HepG2 (cell line): ENCODE measurements around the gene COLQ. TPM values are rescaled to one million over a fixed set of nuclear protein-coding genes. Genes with fewer than 3 reads are reported as not detected.

Experiments
- ATAC-seq: fragments of 200-7000 bp; cut with Tn5 transposase; 3 replicates; pipeline ENCODE4 v1.9.1; 2020; ENCODE audit warnings: mild to moderate bottlenecking, moderate library complexity
- BruUV-seq: library from RNA; stranded (reverse); fragments of 400-500 nt; replicated peaks from 2 replicates; lab custom pipeline; 2021; lab: Mats Ljungman, UMichigan
- CTCF ChIA-PET: fragments of 300-600 bp; formaldehyde crosslinking; extraction: SDS; loops from one replicate; lab custom pipeline; 2021; ENCODE audit warnings: low total read pairs, inconsistent platforms, low intra/inter-chr PET ratio; lab: Yijun Ruan, JAX
- POLR2A ChIA-PET: fragments of 350-600 bp; sonication (Branson Sonifier 250); formaldehyde crosslinking; loops from one replicate; lab custom pipeline; 2020; ENCODE audit warnings: antibody characterized with exemption, inconsistent platforms; lab: Yijun Ruan, JAX
- DNase-seq: peaks from one replicate; pipeline ENCODE4 v3.0.0-alpha.2; 2015; ENCODE audit warnings: low spot score
- FAIRE-seq: peaks from 3 replicates; lab custom pipeline; 2011; peaks lifted over from hg19 to GRCh38; lab: Jason Lieb, UNC
- H2AFZ ChIP-seq: one replicate; pipeline ENCODE4 v1.6.1; 2011; ENCODE audit warnings: low read length, inconsistent platforms
- H3K27ac ChIP-seq: fragments of 300-600 bp; 3 replicates; pipeline ENCODE4 v1.8.0; 2011; ENCODE audit warnings: mixed run types, mild to moderate bottlenecking, mixed read lengths, low read length, inconsistent platforms; ENCODE audit not compliant: insufficient read depth; ENCODE audit errors: extremely low read length
- H3K27me3 ChIP-seq, 2 experiments: fragments of 200-600 bp in 1 of 2; 2 replicates in 1 of 2; 3 replicates in 1 of 2; pipeline versions ENCODE4 v1.6.0 to v1.8.0; 2011; ENCODE audit warnings: low read length in 2 of 2, mild to moderate bottlenecking in 2 of 2, moderate library complexity in 2 of 2, inconsistent platforms in 1 of 2; ENCODE audit not compliant: insufficient read depth in 2 of 2, control insufficient read depth in 1 of 2
- H3K36me3 ChIP-seq, 2 experiments: fragments of 200-600 bp in 1 of 2; replicated peaks in 1 of 2; 2 replicates in 1 of 2; 3 replicates in 1 of 2; pipeline versions ENCODE4 v1.5.1 to v1.8.0; 2011; ENCODE audit warnings: low read length in 2 of 2, inconsistent platforms in 1 of 2; ENCODE audit not compliant: insufficient read depth in 2 of 2, control insufficient read depth in 1 of 2
- H3K4me1 ChIP-seq: 2 replicates; pipeline ENCODE4 v1.5.1; 2012; ENCODE audit warnings: low read length, inconsistent platforms; ENCODE audit not compliant: insufficient read depth
- H3K4me2 ChIP-seq: 2 replicates; pipeline ENCODE4 v1.6.0; 2011; ENCODE audit warnings: low read depth, low read length, inconsistent platforms
- H3K4me3 ChIP-seq, 3 experiments: fragments of 200-600 bp in 1 of 3; sonication (generic), shearing (Covaris generic) in 1 of 3; replicated peaks in 1 of 3; 2 replicates each; pipeline ENCODE4 v1.5.1; 2011 to 2016; ENCODE audit warnings: low read length in 3 of 3, inconsistent platforms in 2 of 3, low read depth in 2 of 3, mild to moderate bottlenecking in 2 of 3, control low read depth in 1 of 3, mixed read lengths in 1 of 3; ENCODE audit not compliant: insufficient read depth in 1 of 3
- H3K79me2 ChIP-seq: one replicate; pipeline ENCODE4 v1.6.1; 2011; ENCODE audit warnings: low read length, inconsistent platforms; ENCODE audit not compliant: insufficient read depth
- H3K9ac ChIP-seq: 2 replicates; pipeline ENCODE4 v1.6.0; 2011; ENCODE audit warnings: mild to moderate bottlenecking, low read depth, low read length, inconsistent platforms; ENCODE audit not compliant: insufficient read depth
- H3K9me3 ChIP-seq: 2 replicates; pipeline ENCODE4 v1.5.1; 2012; ENCODE audit warnings: mild to moderate bottlenecking, low read length
- H4K20me1 ChIP-seq: 2 replicates; pipeline ENCODE4 v1.6.0; 2011; ENCODE audit warnings: inconsistent platforms, mild to moderate bottlenecking, low read length, moderate library complexity; ENCODE audit not compliant: insufficient read depth
- PHF8 ChIP-seq: sonication (generic); formaldehyde crosslinking; IDR thresholded peaks from 2 replicates; pipeline ENCODE4 v1.5.0; 2020; ENCODE audit warnings: missing genetic modification reagents
- RFX5 ChIP-seq: IDR thresholded peaks from 2 replicates; pipeline ENCODE4 v1.6.1; 2011; ENCODE audit warnings: low read depth, low read length, improper control_type of control experiment
- ZFYVE20 ChIP-seq: sonication (generic); formaldehyde crosslinking; IDR thresholded peaks from 2 replicates; pipeline ENCODE4 v1.8.0; 2023; ENCODE audit warnings: low read depth, mild to moderate bottlenecking, moderate library complexity, missing genetic modification reagents, borderline replicate concordance
- ZNF121 ChIP-seq: sonication (generic); formaldehyde crosslinking; IDR thresholded peaks from 2 replicates; pipeline ENCODE4 v1.5.0; 2020; ENCODE audit warnings: mild to moderate bottlenecking, missing genetic modification reagents
- WGBS: methylation state at CpG from one replicate; pipeline ENCODE4 v1.1.6; 2017; ENCODE audit warnings: low lambda C conversion rate; 5-methylcytosine and 5-hydroxymethylcytosine counted together
- in situ Hi-C: cut with HindIII; loops from 2 replicates; pipeline ENCODE4 v1.10.0; 2017; ENCODE audit warnings: low pct_unique_long_range_greater_than_20kb; ENCODE audit not compliant: extremely low pct_ligation_motif_present
- intact Hi-C: fragments of 100-400 bp; cut with micrococcal nuclease; formaldehyde crosslinking; loops from one replicate; pipeline ENCODE4 v1.10.0; 2022; ENCODE audit not compliant: unreplicated experiment
- polyA plus RNA-seq, 8 experiments: library from polyadenylated mRNA; depleted of rRNA in 3 of 8; stranded (reverse) in 7 of 8; unstranded in 1 of 8; fragments of >200 nt; fragmentation: Illumina TruSeq in 4 of 8; extraction: Trizol in 4 of 8; gene quantifications; 2 replicates each; pipeline versions ENCODE4 v1.2.1 to v1.2.3, GENCODE V29; 2011 to 2016; ENCODE audit warnings: low read depth in 4 of 8, missing spikeins in 1 of 8, mixed read lengths in 1 of 8; ENCODE audit not compliant: insufficient read depth in 1 of 8
- total RNA-seq, 5 experiments: library from RNA; depleted of rRNA; stranded (reverse); fragments of >200 nt; fragmentation: Illumina TruSeq; extraction: Trizol; gene quantifications; 2 replicates each; pipeline ENCODE4 v1.2.3, GENCODE V29; 2016; ENCODE audit warnings: low read depth in 1 of 5

Gene COLQ
- total and polyA plus RNA-seq, 2 of the 13 experiments (the other 11 are each of a cell fraction or from before 2014, with no cell fraction given) = 0.31 to 0.46 TPM

DNA sequence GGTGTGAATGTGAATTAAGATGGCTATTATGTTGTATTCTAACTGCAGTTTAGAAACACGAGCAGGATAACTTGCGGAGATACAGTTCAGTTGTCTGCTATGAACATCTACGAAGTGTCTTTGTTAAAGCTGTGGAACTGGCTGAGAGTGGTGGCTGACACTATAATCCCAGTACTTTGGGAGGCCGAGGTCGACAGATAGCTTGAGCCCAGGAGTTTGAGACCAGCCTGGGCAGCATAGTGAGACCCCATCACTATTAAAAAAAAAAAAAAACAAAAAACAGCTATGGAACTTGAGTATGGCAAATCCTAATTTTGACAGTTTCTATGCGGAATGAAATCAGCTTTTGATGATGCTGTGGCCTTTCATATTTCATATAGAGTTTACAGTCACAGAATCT, 92.4 kb downstream of the COLQ start:
- Histone ChIP-seq H3K36me3 (peaks cover 5 to 33% of the 10 kb centered on the region in 2 experiments), H2AFZ (no peak overlapping the region), H3K79me2 (peaks cover 68% of the 10 kb centered on the region), H3K4me3 (peak overlapping the region; percentile 91 to 99 (median 97); a peak in 5 of 6 replicates), H3K4me2 (peak overlapping the region; percentile 92), H3K4me1 (peaks cover 37% of the 10 kb centered on the region), H4K20me1 (peaks cover 4% of the 10 kb centered on the region; the same call in 1 of the 2 replicates), H3K27me3 (peaks cover 0 to 5% of the 10 kb centered on the region in 2 experiments; a peak in 1 of 5 replicates), H3K9me3 (no peaks in the 10 kb centered on the region), H3K9ac (peak overlapping the region; percentile 93; the same call in 1 of the 2 replicates), H3K27ac (no peak overlapping the region)
- BruUV-seq = no TSS peak
- in situ Hi-C loops (loop anchor here (5.0 kb wide), 1 partner anchor 128 kb away; no protein-coding TSS in a partner anchor), intact Hi-C loops (no loop called here)
- no peak for ATAC-seq
- POLR2A ChIA-PET = no interaction called here
- no peak for FAIRE-seq
- WGBS = 75% methylated on average over 6 of the region's 6 CpGs
- TF ChIP-seq PHF8 (CRISPR knock-in tag) (no peak), ZNF121 (CRISPR knock-in tag) (peak; percentile 90)
- no peak for DNase-seq
- CTCF ChIA-PET = no interaction called here

DNA sequence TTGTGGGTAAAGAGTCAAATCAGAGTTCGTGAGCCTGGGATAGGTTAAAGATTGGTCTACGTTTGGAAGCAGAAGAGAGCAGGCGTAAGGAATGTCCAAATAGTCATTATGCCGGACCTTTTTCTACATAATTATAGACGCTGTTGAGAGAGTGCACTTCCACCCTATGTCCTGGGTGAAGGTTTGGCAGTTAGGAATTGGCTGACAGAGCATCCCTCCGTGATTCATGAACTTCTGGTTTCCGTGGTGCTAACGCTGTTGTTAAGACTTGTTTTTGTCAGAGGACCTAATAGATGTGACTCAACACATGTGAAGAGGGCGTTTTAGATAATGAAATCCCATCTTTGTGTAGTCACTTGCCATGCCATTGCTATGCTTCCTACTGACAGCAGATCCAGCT, 93.0 kb downstream of the COLQ start:
- intact Hi-C loops = no loop called here
- ChIA-PET POLR2A (no interaction called here), CTCF (no interaction called here)
- no peak overlapping the region for H2AFZ ChIP-seq
- H3K4me3 ChIP-seq = peak overlapping the region; percentile 91 to 99 (median 97)
- H3K36me3 ChIP-seq = peaks cover 6 to 28% of the 10 kb centered on the region in 2 experiments
- H4K20me1 ChIP-seq = peaks cover 4% of the 10 kb centered on the region; the same call in 1 of the 2 replicates
- in situ Hi-C loops = loop anchor here (5.0 kb wide), 1 partner anchor 129 kb away; no protein-coding TSS in a partner anchor
- DNase-seq (no peak), FAIRE-seq (no peak), ATAC-seq (peak; percentile 12; the same call in 2 of the 3 replicates)
- H3K9me3 ChIP-seq = no peaks in the 10 kb centered on the region
- H3K4me1 ChIP-seq = peaks cover 37% of the 10 kb centered on the region
- TF ChIP-seq RFX5 = no peak
- TF ChIP-seq ZFYVE20 (CRISPR knock-in tag) = no peak
- BruUV-seq = TSS peak; percentile 52
- H3K79me2 ChIP-seq = peaks cover 68% of the 10 kb centered on the region
- H3K27ac ChIP-seq = no peak overlapping the region
- H3K4me2 ChIP-seq = peak overlapping the region; percentile 92
- peaks cover 0 to 5% of the 10 kb centered on the region in 2 experiments; a peak in 1 of 5 replicates for H3K27me3 ChIP-seq
- 3% methylated on average over 6 of the region's 9 CpGs for WGBS
- H3K9ac ChIP-seq = peak overlapping the region; percentile 93; the same call in 1 of the 2 replicates
